Measurements from ENCODE around the gene RASA3. TPM values are rescaled to one million over a fixed set of nuclear protein-coding genes. Genes with fewer than 3 reads are reported as not detected.

The RASA3 gene
- total RNA-seq, 3 donors from 2014 or later (not counting 1 experiment from before 2014, with no cell fraction given) = 252 to 277 (median 274) TPM

DNA sequence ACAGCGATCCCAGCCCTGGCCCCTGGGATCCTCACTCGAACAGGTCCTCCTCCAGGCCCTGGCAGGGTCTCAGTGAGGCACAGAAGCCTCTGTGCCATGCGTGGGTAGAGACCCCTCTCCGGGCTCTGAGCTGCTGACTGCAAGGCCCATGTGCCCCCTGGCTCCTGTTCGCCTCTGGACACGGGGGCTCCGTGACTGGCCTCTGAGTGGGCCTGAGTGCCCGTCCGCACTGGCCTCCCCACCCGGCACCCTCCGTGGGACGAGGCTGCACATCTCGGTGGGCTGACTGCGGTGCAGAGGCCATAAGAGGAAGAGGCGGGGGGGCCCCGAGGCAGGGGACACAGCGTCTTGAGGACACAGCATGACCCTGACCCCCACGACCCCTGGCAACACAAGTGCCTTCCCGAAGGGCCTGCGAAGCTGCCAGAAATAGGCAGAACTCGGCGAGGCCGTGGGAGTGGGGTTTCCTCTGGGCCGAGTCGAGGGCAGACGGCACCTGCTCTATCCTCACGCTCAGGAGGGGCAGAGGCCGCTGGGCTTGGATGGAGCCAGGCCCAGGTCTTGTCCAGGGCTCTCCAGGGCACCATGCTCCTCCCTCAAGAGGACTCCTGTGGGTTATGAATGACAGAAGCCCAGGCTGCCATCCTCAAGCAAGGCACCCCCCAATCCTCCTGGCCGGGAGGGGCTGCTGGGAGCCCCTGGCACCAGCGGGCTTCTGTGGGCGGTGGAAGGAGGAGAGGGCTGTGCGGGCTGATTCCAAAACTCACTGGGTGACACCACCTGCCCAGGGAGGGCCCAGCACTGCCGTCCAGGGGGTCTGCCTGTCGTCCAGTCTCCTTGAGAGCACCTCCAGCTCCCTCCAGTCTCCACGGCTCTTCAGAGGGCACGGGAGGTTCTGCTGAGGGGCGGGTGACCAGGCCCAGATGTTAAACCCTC, 52.6 kb downstream of the RASA3 start:
- Mint-ChIP-seq H3K4me3 (peak overlapping the region; percentile 17), H3K27ac (peak overlapping the region; percentile 92 to 93), H3K27me3 (ENCODE audit: low read depth in 2 of 2) (no peaks in the 10 kb centered on the region), H3K36me3 (peaks cover 6% of the 10 kb centered on the region), H3K9me3 (no peaks in the 10 kb centered on the region), H3K4me1 (peaks cover 56 to 74% of the 10 kb centered on the region in 2 donors)
- Histone ChIP-seq H3K4me3 (ENCODE audit: low read length) (no peak overlapping the region), H3K36me3 (ENCODE audit: control insufficient read depth, insufficient read depth, low read length) (peaks cover 31% of the 10 kb centered on the region), H3K27me3 (ENCODE audit: control insufficient read depth, insufficient read depth, low read length) (no peaks in the 10 kb centered on the region), H3K27ac (ENCODE audit: low read length) (no peak overlapping the region), H3K9me3 (ENCODE audit: control insufficient read depth, insufficient read depth, low read length) (no peaks in the 10 kb centered on the region), H3K4me1 (ENCODE audit: control insufficient read depth, insufficient read depth, low read length) (peaks cover 71% of the 10 kb centered on the region)
- ATAC-seq (no peak), DNase-seq (no peak)
- intact Hi-C loops (cut with micrococcal nuclease) = no loop called here
- TF ChIP-seq, protein P1, sequence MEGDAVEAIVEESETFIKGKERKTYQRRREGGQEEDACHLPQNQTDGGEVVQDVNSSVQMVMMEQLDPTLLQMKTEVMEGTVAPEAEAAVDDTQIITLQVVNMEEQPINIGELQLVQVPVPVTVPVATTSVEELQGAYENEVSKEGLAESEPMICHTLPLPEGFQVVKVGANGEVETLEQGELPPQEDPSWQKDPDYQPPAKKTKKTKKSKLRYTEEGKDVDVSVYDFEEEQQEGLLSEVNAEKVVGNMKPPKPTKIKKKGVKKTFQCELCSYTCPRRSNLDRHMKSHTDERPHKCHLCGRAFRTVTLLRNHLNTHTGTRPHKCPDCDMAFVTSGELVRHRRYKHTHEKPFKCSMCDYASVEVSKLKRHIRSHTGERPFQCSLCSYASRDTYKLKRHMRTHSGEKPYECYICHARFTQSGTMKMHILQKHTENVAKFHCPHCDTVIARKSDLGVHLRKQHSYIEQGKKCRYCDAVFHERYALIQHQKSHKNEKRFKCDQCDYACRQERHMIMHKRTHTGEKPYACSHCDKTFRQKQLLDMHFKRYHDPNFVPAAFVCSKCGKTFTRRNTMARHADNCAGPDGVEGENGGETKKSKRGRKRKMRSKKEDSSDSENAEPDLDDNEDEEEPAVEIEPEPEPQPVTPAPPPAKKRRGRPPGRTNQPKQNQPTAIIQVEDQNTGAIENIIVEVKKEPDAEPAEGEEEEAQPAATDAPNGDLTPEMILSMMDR (IDR thresholded peaks at IDR 0.05) = no peak
- 90% methylated on average over 37 of the region's 37 CpGs for WGBS (ENCODE audit: insufficient coverage)

DNA sequence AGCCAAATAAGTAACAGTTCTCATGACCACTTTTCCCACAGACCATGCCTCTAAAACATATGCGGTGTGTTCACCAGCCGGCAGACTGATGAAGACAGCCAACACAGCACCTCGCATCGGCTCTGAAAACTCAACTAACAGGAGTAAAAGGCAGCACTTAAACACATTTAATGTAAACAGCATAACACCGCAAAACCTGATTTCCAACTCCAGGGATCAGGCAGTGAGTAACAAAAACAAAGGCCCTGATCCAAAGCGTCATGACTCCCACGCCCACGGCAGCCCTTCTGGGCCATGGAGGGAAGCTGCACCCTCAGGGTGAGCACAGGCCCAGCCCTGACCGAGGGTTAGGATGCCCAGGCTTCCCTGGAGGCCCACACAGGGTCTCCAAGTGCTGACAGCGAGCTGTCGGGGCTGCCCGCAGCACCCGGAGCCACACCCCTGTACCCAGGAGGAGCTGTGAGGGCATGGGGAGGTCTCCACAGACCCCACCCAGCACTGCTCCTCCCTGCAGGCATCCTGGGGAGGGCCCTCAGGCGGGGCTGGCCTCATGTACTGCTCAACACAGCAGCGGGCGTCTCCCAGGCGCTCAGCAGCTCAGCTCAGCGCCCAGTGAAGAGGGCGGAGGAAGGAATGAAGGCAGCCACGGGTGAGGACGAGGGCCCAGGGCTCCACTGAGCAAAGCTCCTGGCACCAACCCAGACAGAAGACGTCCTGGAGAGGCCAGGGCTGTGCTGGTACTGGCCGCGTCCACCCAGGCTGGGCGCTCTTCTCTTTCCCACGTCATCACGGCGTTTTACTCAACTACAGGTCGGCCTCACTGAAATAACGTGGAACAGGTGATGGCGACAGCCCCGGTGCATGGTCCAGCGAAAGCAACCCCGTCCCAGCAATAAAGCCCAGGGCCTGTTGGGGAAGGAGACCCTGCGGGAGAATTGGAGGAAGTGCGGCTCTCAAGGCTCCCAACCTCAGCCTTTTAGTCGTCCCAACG, 53.7 kb downstream of the RASA3 start:
- Histone ChIP-seq H3K9me3 (ENCODE audit: control insufficient read depth, insufficient read depth, low read length) (no peaks in the 10 kb centered on the region), H3K4me1 (ENCODE audit: control insufficient read depth, insufficient read depth, low read length) (peaks cover 75% of the 10 kb centered on the region), H3K4me3 (ENCODE audit: low read length) (no peak overlapping the region), H3K27ac (ENCODE audit: low read length) (peak overlapping the region; percentile 48), H3K36me3 (ENCODE audit: control insufficient read depth, insufficient read depth, low read length) (peaks cover 38% of the 10 kb centered on the region), H3K27me3 (ENCODE audit: control insufficient read depth, insufficient read depth, low read length) (no peaks in the 10 kb centered on the region)
- DNase-seq = peak in 1 of 2 donors; percentile 32
- peaks cover 13% of the 10 kb centered on the region for H3K36me3 Mint-ChIP-seq
- peak overlapping the region; percentile 92 to 93 for H3K27ac Mint-ChIP-seq
- TF ChIP-seq, protein P1 (IDR thresholded peaks at IDR 0.05) = no peak
- peak; percentile 43 to 57 (median 49) for ATAC-seq
- no peaks in the 10 kb centered on the region for H3K9me3 Mint-ChIP-seq
- H3K4me3 Mint-ChIP-seq = peak overlapping the region; percentile 79
- H3K27me3 Mint-ChIP-seq (ENCODE audit: low read depth in 2 of 2) = no peaks in the 10 kb centered on the region
- intact Hi-C loops (cut with micrococcal nuclease) = no loop called here
- peaks cover 62 to 80% of the 10 kb centered on the region in 2 donors for H3K4me1 Mint-ChIP-seq
- WGBS (ENCODE audit: insufficient coverage) = 76% methylated on average over 38 of the region's 38 CpGs

DNA sequence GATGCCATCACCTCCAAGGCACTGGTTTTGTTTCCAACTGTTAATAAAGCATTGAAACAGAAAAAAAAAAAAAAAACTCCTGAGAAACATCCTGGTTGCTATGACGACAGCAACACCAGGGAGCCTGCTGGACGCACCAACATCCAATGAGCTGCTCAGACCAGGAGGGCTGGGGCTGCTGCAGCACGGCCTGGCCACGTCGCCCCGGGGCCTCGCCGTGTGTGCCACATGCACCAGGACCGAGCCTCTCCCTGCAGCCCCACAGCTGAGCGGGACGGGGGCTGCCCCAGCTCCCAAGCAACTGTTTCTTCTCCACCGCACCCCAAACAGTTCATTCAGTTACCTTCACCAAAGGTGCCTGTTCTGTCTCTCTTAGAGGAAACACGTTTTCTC, 54.5 kb downstream of the RASA3 start:
- WGBS (ENCODE audit: insufficient coverage) = 73% methylated on average over 13 of the region's 13 CpGs
- Mint-ChIP-seq H3K4me1 (peaks cover 66 to 80% of the 10 kb centered on the region in 2 donors), H3K4me3 (peak overlapping the region; percentile 79), H3K9me3 (no peaks in the 10 kb centered on the region), H3K27me3 (ENCODE audit: low read depth in 2 of 2) (no peaks in the 10 kb centered on the region), H3K36me3 (peaks cover 15% of the 10 kb centered on the region), H3K27ac (peak overlapping the region; percentile 92 to 93)
- Histone ChIP-seq H3K36me3 (ENCODE audit: control insufficient read depth, insufficient read depth, low read length) (peaks cover 46% of the 10 kb centered on the region), H3K27ac (ENCODE audit: low read length) (peak overlapping the region; percentile 48), H3K9me3 (ENCODE audit: control insufficient read depth, insufficient read depth, low read length) (no peaks in the 10 kb centered on the region), H3K4me1 (ENCODE audit: control insufficient read depth, insufficient read depth, low read length) (peaks cover 75% of the 10 kb centered on the region), H3K27me3 (ENCODE audit: control insufficient read depth, insufficient read depth, low read length) (no peaks in the 10 kb centered on the region), H3K4me3 (ENCODE audit: low read length) (no peak overlapping the region)
- intact Hi-C loops (cut with micrococcal nuclease) = no loop called here
- DNase-seq (peak in 1 of 2 donors; percentile 38), ATAC-seq (peak; percentile 48 to 72 (median 68))
- TF ChIP-seq, protein P1 (IDR thresholded peaks at IDR 0.05) = no peak

Measured in natural killer cell (primary cell).